RPMI8226 (cell line): ENCODE measurements around the gene GRIA4.
A peak's percentile ranks its signal among the peaks of the same experiment; 100 is the strongest.
"Not testable (repeated sequence)": the region's sequence is repeated elsewhere in the genome, so short reads cannot be mapped to it uniquely, and the experiment has no call there.

Experiments used
- DNase-seq: peaks from one replicate; pipeline ENCODE4 v3.0.0-alpha.2; 2015

Gene GRIA4

DNA sequence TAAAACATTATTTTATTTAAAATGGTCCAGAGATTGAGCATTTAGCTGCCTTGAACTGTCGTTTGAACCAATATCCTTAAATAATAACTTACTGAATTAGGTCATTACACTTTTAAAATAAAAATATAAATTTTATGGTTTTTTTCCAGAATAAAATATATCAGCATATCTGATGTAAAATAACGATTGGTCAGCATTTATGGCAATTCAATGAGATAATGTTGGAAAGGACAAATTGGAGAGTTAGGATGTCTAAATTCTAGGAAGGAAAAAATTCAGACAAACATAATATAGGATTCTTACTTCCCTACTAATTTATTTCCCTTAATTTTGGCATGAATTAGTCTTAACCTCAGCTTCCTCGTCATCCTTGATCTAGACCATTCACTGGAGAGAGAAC lies 113.4 kb downstream of the GRIA4 start:
- DNase-seq, result no peak

- DNase-seq, result no peak
Measured at GRCh38 chr11:105732611-105733010, 122.7 kb downstream of the GRIA4 start.

DNA sequence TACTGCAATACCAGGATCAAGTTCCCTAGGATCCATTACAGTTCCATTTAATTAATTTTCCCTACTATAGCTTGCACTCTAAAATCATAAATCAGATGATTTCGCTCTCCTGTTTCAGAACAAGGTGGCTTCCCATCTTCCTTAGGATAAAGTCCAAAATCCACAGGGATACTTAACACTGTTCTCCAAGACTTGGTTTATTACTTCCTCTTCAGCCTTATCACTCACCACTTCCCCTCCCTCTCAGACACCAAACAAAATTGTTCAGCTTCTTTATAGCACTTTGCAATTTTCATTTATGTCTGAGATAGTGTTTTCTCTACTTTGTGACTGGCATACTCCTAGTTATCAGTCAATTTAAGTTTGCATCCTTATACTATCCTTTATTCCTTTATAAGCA lies 124.6 kb downstream of the GRIA4 start:
- no peak for DNase-seq

DNA sequence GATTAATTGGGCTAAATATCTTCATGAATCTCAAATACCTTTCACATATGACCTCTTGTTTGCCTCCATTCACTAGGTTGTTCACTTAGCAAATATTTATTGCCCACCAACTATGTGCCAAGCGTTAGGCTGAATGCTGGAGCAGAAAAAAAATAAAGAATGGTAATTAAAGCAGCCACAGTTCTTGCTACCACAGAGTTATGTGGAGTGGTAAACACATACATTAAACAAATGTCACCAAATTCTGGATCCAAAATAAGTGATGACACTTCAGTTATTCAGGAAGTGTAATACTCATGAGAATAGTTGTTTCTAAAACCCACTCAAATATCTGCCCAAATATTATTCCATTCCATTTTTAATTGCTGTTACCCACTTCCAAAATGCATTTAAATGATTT lies 128.4 kb downstream of the GRIA4 start:
- no peak for DNase-seq

GRCh38 chr11:105738986-105739795 lies 129.3 kb downstream of the GRIA4 start:
- DNase-seq, result no peak

- DNase-seq, result peak; percentile 50
Measured at GRCh38 chr11:105740164-105740903, 130.5 kb downstream of the GRIA4 start.

GRCh38 chr11:105741488-105742020 lies 131.7 kb downstream of the GRIA4 start:
- DNase-seq, result no peak

GRCh38 chr11:105754260-105754659 lies 144.4 kb downstream of the GRIA4 start:
- DNase-seq, result no peak

DNA sequence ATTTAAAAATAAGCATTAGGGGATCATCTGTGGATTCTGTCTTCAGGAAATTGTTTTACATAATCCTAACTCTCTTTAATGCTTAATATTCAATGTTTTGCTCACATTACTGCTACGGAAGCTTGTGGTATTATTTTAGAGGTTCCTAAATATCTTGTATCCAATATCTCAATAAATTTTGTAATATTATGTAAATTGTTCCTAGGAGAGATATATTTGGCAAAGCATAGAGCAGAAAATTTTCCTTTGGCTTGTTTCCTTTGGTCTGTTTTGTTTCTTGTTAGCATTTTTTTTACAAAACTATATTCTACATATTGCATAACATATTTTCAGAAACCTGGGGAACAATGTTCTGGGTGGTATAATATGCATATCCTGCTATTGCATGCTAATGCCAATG lies 144.8 kb downstream of the GRIA4 start:
- DNase-seq, result no peak

DNA sequence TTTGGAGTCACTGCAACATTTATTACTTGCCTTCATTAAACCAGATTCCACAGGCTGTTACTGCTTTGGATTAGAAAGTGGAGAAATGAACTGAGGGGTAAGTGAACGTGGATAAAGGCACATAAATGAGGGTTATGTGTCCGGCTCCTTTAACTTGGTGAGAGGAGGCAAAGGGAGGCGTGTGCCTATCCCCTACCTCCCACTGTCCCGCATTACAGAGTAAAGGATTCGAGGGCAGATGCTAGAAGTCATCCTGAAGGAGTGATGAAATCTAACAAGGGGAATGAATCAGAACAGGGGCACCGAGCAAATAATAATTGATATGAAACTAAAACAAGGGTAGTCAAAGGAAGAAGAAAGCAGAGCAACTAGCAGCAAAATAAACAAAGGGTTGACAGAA lies 147.2 kb downstream of the GRIA4 start:
- no peak for DNase-seq

DNA sequence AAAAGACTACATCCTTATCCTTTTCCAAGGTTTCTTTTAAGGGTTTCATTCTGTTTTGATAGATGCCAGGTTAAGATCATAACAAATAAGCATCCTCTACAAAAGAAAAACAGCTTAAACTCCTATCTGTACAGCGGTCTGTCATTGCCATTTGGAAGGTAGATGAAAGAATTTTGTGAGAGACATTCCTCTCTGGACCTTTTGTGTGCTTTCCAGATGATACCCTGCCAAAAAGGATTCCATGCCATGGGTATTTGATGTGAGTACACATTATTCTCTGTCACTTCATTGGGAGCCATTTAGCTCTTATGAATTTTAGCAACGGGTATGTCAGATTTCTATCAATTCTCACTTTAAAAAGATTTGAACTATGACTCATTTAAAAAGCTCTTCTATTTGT lies 153.7 kb downstream of the GRIA4 start:
- no peak for DNase-seq

GRCh38 chr11:105767931-105768330 lies 158.1 kb downstream of the GRIA4 start:
- peak; percentile 88 for DNase-seq

DNA sequence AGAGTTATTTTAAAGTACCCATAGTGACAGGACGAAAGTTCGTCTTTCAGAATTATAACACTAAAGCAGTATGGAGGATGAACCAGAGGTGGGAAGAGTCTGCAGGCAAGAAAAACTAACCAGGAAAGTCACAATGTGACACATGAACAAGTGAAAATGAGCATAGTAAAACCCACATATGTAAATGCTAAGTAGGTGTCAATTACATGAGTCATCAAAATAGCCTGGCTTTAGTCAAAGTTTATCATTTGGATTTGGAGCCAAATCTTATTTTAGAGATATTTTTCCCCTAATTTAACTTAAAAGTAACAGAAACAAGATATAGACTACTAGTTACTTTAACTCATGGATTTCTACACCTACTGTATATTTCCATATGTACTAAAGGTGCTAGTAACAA lies 159.8 kb downstream of the GRIA4 start:
- DNase-seq, result no peak

DNA sequence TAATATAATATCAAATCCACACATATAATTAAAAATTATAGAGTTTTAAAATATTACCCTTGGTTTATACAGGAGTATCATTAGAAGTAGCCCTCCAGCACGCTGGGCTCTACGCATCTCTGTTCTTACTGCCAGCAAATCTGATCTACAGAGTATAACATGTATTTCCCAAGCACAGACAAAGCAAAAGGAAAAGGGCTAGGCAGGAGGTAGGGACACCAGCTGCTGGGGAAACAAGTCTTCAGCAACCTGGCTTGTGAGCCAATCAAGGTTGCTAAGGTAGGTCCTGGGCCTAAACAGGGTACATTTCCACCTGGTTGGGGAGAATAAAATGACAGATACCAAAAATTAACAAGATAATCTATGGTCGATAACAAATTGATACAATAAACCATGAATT lies 163.6 kb downstream of the GRIA4 start:
- peak; percentile 63 for DNase-seq

- DNase-seq, result no peak
Measured at GRCh38 chr11:105774899-105775298, 165.0 kb downstream of the GRIA4 start.

DNA sequence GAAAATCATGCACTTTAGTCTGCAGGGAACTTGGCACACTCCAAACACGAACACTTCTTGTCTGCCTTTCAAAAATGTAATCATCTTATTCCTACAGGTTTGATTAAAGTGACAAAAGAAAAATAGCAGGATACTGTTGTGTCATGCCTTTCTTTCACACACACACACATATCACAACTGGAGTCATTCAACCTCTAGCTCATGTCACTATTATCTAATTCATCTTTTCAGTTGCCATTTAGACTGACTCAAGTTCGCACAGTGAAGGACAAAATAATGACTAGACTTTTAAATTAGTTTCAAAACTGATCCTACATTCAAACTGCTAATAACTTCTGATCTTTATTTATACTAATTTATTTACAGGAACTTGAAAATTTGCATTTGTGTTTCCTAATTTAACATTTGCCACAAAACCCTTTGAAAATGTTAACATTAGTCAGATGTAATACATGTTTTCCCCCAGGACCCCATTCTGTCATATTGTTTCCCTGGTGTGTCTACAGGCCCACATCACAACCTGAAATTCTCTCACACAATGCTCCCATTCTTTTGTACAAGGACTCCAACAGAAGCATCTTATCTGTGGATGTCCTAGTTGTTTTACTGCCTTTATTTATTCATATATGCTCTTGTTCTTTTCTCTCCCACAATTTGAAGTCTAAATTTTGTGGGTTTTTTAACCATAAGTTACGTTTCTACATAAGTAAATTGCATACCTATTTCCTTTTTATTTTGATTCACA lies 171.1 kb downstream of the GRIA4 start:
- DNase-seq, result no peak

- DNase-seq, result no peak
Measured at GRCh38 chr11:105781807-105782206, 171.9 kb downstream of the GRIA4 start.

GRCh38 chr11:105783216-105783615 lies 173.3 kb downstream of the GRIA4 start:
- no peak for DNase-seq

GRCh38 chr11:105785850-105786249 lies 176.0 kb downstream of the GRIA4 start:
- not testable (repeated sequence) for DNase-seq

DNA sequence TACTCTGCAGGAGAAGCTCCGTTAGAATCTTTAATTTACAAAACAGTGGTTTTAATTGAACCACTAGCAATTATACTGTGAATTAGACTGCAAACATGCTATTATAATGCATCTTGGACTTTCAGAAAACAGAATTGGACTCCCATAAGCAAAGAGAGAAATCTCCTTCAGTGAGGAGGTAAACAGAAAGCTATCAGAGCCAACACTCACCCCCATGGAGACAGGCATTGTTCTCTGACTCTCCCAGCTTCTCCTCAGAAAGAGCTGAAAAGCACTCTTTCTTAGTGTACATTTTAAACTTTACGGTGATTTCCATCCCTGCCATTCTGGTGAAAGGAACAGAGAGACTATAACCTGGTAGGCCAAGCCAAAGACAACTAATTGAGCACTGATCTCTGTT lies 176.9 kb downstream of the GRIA4 start:
- DNase-seq, result no peak

DNA sequence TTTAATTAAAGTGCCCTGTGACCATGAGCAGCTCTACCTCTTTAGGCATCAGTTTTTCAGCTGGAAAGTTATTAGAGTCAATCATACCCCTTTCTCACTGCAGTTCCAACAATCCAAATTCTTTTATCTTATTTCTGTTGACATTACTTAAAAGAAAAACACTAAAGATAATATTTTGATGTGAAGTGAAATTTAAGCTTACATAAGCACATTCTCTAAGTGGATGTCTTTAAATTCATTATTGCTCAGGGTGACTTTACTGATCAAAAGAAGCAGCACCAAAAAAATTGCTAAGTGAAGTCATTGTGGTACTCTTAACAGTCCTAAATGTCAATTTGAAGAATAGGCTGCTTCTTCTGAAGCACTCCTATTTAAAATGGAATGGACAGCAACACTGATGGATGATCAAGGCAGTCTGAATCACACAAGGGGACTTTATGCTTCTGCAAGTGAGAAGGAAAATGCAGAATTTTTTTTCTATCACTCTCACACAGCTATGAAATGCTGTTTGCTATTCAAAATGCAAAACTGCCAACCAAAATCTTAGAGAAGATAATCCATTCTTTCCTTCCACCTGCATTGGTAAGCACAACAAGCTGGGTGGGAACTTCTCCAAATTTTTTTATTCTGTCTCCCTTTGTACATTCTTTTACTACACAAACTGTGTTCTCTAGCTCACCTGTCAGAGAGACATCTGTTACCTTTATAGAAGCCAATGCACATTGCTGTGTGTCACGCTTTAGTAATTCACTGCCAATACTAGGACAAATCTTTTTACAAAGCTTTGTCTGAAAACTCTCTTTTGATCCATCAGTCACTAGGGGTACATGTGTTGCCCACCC lies 179.9 kb downstream of the GRIA4 start:
- DNase-seq, result peak; percentile 63

GRCh38 chr11:105790840-105791239 lies 181.0 kb downstream of the GRIA4 start:
- DNase-seq, result peak; percentile 97
